Measurements from ENCODE around the gene SIN3B.

DNA sequence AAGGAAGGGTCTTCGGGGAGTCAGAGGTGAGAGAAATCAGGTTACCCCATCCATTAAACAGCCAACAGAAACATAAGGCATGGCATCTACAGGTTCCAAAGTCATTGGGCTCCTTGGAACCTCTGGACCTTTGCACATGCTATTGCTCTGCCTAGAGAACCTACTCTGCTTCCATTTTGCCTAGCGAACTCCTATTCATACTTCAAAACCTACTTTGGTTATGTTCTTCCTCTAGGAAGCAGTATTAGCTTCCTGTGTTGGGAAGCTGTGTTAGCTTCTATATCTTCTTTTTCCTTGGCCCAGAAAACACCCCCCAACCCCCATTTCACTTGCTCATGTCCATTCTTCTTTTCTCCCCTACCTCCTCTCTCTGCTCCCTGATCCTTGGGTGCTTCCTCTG, 99.2 kb downstream of the SIN3B start:
- TF ChIP-seq CTCF (IDR thresholded peaks at IDR 0.05; ENCODE audit: insufficient read depth, low read length, poor library complexity, severe bottlenecking), result no peak
- no peak for TF ChIP-seq EZH2phosphoT487 (conservative IDR thresholded peaks at IDR 0.05; ENCODE audit: low read length)

Data from SU-DHL-6 (cell line).